Keratinocyte (primary cell): ENCODE measurements around the gene TM2D3. TPM values are rescaled to one million over a fixed set of nuclear protein-coding genes. Genes with fewer than 3 reads are reported as not detected.

ENCODE experiments used
- DNase-seq: peaks from one replicate; pipeline ENCODE4 v3.0.0-alpha.2; 2011; ENCODE audit warnings: low read depth, missing footprints, low spot score
- FAIRE-seq: peaks from 2 replicates; lab custom pipeline; 2011; peaks lifted over from hg19 to GRCh38; lab: Jason Lieb, UNC
- H2AFZ ChIP-seq: 2 replicates; pipeline ENCODE4 v1.6.0; 2012; ENCODE audit warnings: low read length, control low read depth, inconsistent platforms; ENCODE audit not compliant: control insufficient read depth
- H3K27ac ChIP-seq: 2 replicates; pipeline ENCODE4 v1.5.1; 2011; ENCODE audit warnings: low read length; ENCODE audit not compliant: control insufficient read depth, insufficient read depth
- H3K27me3 ChIP-seq: 3 replicates; pipeline ENCODE4 v1.6.0; 2011; ENCODE audit warnings: low read length; ENCODE audit not compliant: control insufficient read depth, insufficient read depth; ENCODE audit errors: extremely low read depth
- H3K36me3 ChIP-seq, 2 experiments: 2 replicates in 1 of 2; 3 replicates in 1 of 2; pipeline ENCODE4 v1.5.1; 2011; ENCODE audit warnings: low read length in 2 of 2, mild to moderate bottlenecking in 1 of 2; ENCODE audit not compliant: control insufficient read depth in 2 of 2, insufficient read depth in 2 of 2; ENCODE audit errors: extremely low read depth in 1 of 2
- H3K4me1 ChIP-seq: 3 replicates; pipeline ENCODE4 v1.5.1; 2011; ENCODE audit warnings: low read length; ENCODE audit not compliant: control insufficient read depth, insufficient read depth; ENCODE audit errors: extremely low read depth
- H3K4me2 ChIP-seq: 3 replicates; pipeline ENCODE4 v1.6.0; 2011; ENCODE audit warnings: low read depth, low read length; ENCODE audit not compliant: control insufficient read depth, insufficient read depth; ENCODE audit errors: extremely low read depth
- H3K4me3 ChIP-seq, 3 experiments: fragments of 200-600 bp in 1 of 3; sonication (generic) in 1 of 3; 2 replicates in 2 of 3; 3 replicates in 1 of 3; pipeline ENCODE4 v1.5.1; 2011 to 2016; ENCODE audit warnings: low read length in 3 of 3, mild to moderate bottlenecking in 3 of 3, control low read depth in 2 of 3, inconsistent platforms in 1 of 3, low read depth in 1 of 3, mixed read lengths in 1 of 3, mixed run types in 1 of 3, moderate library complexity in 1 of 3; ENCODE audit not compliant: control insufficient read depth in 2 of 3, insufficient read depth in 2 of 3; ENCODE audit errors: extremely low read depth in 1 of 3
- H3K79me2 ChIP-seq: 2 replicates; pipeline ENCODE4 v1.6.0; 2012; ENCODE audit warnings: low read length; ENCODE audit not compliant: control insufficient read depth, insufficient read depth
- H3K9ac ChIP-seq: 3 replicates; pipeline ENCODE4 v1.6.0; 2011; ENCODE audit warnings: low read length; ENCODE audit not compliant: control insufficient read depth, insufficient read depth; ENCODE audit errors: extremely low read depth
- H3K9me1 ChIP-seq: 3 replicates; pipeline ENCODE4 v1.6.0; 2011; ENCODE audit warnings: low read length; ENCODE audit not compliant: control insufficient read depth, insufficient read depth; ENCODE audit errors: extremely low read depth
- H3K9me3 ChIP-seq: 2 replicates; pipeline ENCODE4 v1.5.1; 2012; ENCODE audit warnings: low read depth, low read length; ENCODE audit not compliant: control insufficient read depth
- H4K20me1 ChIP-seq: 3 replicates; pipeline ENCODE4 v1.6.0; 2011; ENCODE audit warnings: low read length; ENCODE audit not compliant: control insufficient read depth, insufficient read depth; ENCODE audit errors: extremely low read depth
- EZH2 ChIP-seq: IDR thresholded peaks from one replicate; pipeline ENCODE4 v1.6.1; 2012; ENCODE audit warnings: inconsistent platforms, mild to moderate bottlenecking, low read length, moderate library complexity
- dilution Hi-C: fragments of 300-500 bp; cut with MboI; formaldehyde crosslinking; loops from one replicate; pipeline ENCODE4 v1.7.0; 2020; ENCODE audit warnings: low sequenced_read_pairs; ENCODE audit not compliant: extremely low pct_ligation_motif_present
- polyA plus RNA-seq, 5 experiments: library from polyadenylated mRNA; depleted of rRNA in 3 of 5; stranded (reverse) in 3 of 5; stranded (forward) in 1 of 5; unstranded in 1 of 5; fragments of >200 nt; gene quantifications; 1 replicate in 1 of 5; 2 replicates in 3 of 5; 3 replicates in 1 of 5; pipeline versions ENCODE4 v1.2.1 to v1.2.3, GENCODE V29; 2011 to 2012; ENCODE audit warnings: missing spikeins in 2 of 5, low read depth in 1 of 5, low replicate concordance in 1 of 5
- TF ChIP-seq, protein P1 (sequence below), 3 experiments: IDR thresholded peaks in 1 of 3; conservative IDR thresholded peaks in 1 of 3; optimal IDR thresholded peaks in 1 of 3; 2 replicates in 2 of 3; 3 replicates in 1 of 3; pipeline versions ENCODE3 to v1.5.1; 2011; ENCODE audit warnings: low read length in 3 of 3, mild to moderate bottlenecking in 3 of 3, moderate library complexity in 2 of 3, control low read depth in 1 of 3, inconsistent platforms in 1 of 3; ENCODE audit not compliant: insufficient read depth in 2 of 3; ENCODE audit errors: extremely low read depth in 1 of 3

Gene TM2D3
- polyA plus RNA-seq, 1 donor (not counting 4 experiments of a cell fraction or from before 2014, with no cell fraction given) = 56.7 TPM

DNA sequence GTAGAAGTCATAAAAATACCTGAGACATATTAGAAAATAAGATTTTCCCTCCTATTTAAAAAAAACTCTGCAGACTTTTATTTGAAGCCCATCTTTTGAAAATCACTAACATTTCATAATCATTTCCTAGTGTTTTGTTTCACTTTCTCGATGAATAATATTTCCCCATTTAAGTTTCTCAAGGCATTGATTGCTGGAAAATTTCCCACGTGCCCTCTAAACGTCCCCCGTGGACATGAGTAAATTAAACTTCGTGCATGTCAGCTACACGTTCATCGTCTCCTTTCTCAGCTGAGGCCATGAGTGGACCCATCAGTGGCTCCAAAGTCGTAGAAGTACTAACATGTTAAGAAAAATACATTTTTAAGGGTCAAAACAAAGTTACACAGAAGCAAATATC lies 2.0 kb upstream of the TM2D3 start:
- H3K4me1 ChIP-seq = peaks cover 10% of the 10 kb centered on the region
- FAIRE-seq = no peak
- peaks cover 0 to 4% of the 10 kb centered on the region in 2 experiments for H3K36me3 ChIP-seq
- H4K20me1 ChIP-seq = no peaks in the 10 kb centered on the region
- TF ChIP-seq, protein P1, sequence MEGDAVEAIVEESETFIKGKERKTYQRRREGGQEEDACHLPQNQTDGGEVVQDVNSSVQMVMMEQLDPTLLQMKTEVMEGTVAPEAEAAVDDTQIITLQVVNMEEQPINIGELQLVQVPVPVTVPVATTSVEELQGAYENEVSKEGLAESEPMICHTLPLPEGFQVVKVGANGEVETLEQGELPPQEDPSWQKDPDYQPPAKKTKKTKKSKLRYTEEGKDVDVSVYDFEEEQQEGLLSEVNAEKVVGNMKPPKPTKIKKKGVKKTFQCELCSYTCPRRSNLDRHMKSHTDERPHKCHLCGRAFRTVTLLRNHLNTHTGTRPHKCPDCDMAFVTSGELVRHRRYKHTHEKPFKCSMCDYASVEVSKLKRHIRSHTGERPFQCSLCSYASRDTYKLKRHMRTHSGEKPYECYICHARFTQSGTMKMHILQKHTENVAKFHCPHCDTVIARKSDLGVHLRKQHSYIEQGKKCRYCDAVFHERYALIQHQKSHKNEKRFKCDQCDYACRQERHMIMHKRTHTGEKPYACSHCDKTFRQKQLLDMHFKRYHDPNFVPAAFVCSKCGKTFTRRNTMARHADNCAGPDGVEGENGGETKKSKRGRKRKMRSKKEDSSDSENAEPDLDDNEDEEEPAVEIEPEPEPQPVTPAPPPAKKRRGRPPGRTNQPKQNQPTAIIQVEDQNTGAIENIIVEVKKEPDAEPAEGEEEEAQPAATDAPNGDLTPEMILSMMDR (optimal IDR thresholded peaks at IDR 0.05 in 1 of 3, IDR thresholded peaks at IDR 0.05 in 1 of 3, conservative IDR thresholded peaks at IDR 0.05 in 1 of 3; ENCODE audit: extremely low read depth in 1 of 3, insufficient read depth in 2 of 3, low read length in 3 of 3) = no peak
- no peak for TF ChIP-seq EZH2
- H3K9me3 ChIP-seq = no peaks in the 10 kb centered on the region
- dilution Hi-C loops = no loop called here
- no peak overlapping the region for H3K4me3 ChIP-seq
- H3K9ac ChIP-seq = no peak overlapping the region
- H3K27me3 ChIP-seq = no peaks in the 10 kb centered on the region
- no peak overlapping the region for H2AFZ ChIP-seq
- no peak for DNase-seq
- H3K79me2 ChIP-seq = peaks cover 26% of the 10 kb centered on the region
- H3K4me2 ChIP-seq = no peak overlapping the region
- H3K9me1 ChIP-seq = no peaks in the 10 kb centered on the region
- no peak overlapping the region for H3K27ac ChIP-seq

DNA sequence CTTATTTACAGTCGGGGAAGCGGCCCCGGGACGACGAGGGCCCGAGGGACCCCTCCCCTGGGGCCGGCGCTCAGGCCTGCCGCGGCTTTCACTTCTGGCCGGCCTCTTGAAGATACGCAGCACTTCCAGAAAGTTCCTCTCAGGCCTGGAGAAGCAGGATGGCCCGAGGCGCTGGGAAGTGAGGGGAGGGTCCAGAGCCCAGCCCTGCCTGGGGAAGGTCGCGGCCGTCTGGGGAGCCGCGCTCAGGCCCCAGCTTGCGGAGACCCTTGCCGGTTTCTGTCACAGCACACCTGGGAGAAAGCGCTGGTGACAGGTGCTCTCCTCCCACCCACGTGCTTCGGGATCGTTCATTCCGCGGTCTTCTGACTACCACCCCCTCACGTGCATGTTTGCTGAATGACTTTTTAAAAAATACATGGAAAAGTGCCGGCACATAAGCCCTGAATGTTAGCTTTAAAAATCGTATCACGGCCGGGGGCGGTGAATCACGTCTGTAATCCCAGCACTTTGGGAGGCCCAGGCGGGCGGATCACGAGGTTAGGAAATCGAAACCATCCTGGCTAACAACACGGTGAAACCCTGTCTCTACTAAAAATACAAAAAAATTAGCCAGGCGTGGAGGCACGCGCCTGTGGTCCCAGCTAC lies 727 bp upstream of the TM2D3 start:
- DNase-seq (no peak), FAIRE-seq (no peak)
- Histone ChIP-seq H3K9me1 (no peaks in the 10 kb centered on the region), H3K36me3 (peaks cover 4 to 8% of the 10 kb centered on the region in 2 experiments), H2AFZ (peak overlapping the region; percentile 95), H3K4me1 (peaks cover 10% of the 10 kb centered on the region), H4K20me1 (no peaks in the 10 kb centered on the region), H3K4me3 (peak overlapping the region; percentile 73 to 98 (median 89)), H3K9me3 (no peaks in the 10 kb centered on the region), H3K4me2 (peak overlapping the region; percentile 94), H3K27ac (peak overlapping the region; percentile 93), H3K27me3 (no peaks in the 10 kb centered on the region), H3K9ac (peak overlapping the region; percentile 95), H3K79me2 (peaks cover 36% of the 10 kb centered on the region)
- dilution Hi-C loops = no loop called here
- no peak for TF ChIP-seq EZH2
- TF ChIP-seq, protein P1 (optimal IDR thresholded peaks at IDR 0.05 in 1 of 3, IDR thresholded peaks at IDR 0.05 in 1 of 3, conservative IDR thresholded peaks at IDR 0.05 in 1 of 3; ENCODE audit: extremely low read depth in 1 of 3, insufficient read depth in 2 of 3, low read length in 3 of 3) = no peak
